Measurements from ENCODE around the gene RALGAPA2. TPM values are rescaled to one million over a fixed set of nuclear protein-coding genes. Genes with fewer than 3 reads are reported as not detected.

Gene RALGAPA2
- polyA plus RNA-seq, 5 donors = 24.9 to 47.7 (median 38.6) TPM

DNA sequence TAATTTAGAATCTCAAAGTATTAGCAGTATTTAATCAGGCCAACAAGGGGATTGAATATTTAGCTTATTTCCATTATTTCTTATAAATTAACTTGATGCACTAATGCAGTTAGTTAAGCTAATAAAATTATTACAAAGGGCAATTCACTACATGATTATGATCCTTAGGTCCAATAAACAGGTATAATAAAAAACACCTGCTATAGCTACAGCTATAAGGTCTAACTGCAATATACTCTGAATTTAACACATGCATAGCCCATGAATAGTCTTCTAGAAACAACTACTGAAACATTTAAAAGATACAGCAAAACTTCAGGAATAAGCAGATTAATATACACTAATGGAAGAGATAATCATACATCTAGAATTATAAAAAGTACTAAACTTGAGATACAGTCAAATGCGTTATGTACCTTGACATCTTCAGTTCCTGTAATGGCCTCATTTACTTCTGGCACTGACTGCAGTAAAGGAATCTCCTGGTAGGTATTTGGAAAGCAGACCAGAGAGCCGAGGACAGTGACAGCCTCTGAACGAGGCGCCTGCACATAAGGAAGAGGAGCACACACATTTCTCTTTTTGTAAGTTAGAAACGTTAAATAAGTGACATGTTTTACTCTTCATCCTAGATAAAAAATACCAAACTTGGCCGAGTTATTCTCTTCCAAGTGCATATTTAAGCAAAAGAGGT is 176.1 kb downstream of the RALGAPA2 start:
- DNase-seq = no peak

DNA sequence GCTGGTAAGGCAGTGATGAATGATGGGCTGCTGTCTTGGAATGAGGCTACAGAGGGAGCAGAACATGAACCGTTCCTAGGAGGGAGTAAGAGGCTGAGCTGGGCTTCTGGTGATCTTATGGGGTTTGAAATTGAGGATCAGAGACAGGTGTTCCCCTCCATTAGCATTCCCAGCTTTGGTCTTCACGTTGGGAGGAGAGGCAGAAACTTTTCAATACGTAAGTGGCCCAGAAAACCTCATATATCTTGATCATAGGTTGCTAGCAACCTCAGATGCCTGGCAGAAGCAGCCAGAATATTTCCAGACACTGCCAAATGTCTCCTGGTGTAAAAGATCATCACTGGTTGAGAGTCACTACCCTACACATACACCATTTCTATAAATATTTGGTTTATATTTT is 177.4 kb downstream of the RALGAPA2 start:
- DNase-seq = no peak

DNA sequence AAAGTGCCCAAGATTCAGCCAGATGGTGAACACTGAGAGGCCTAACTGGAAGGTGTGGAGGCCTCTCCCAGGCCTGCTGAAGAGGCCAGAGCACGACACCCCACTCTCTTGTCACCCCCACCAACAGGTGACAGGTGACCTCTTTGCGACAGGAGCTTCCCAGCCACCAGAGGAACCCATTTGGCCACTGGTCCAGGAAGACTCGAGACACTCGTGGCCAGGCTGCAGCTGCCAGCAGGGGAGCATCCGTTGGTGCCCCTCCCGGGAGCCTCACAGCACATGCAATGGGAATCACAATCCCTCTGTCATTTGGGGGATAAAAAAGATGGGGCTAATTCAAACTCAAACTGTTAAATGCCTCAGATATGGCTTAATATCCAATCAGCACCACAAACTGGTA is 181.2 kb downstream of the RALGAPA2 start:
- DNase-seq = no peak

DNA sequence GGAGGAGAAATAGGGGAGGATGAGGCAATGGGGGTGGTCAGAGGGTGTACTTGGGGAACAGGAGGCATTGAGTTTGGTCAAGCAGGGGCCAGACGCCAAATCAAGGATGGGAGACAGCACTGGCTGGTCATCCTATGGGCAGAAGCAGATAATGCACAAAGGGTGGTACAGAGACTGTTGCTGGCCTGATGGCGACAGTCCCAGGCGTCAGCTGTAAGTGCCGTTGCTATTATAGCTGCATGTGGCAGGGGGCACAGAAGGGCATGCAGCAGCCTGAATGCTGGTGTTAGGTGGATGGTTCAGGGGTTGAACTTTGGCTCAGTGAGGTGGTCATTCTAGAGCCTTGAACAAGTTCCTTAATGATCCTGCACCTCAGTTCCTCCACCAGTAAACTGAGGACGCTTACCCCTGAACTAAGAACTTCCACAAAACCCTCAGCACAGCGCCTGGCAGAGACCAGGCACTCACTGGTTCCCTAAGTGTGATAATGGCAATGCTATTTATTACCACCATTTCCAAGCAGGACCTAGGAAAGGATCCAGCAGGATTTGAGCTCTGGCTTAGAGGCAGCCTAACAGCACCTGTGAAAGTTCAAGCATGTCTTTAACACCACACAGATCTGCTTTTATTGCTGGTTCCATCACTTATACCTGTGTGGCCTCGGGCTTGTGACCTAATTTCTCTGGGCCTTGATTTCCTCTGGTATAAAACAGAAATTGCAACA is 181.9 kb downstream of the RALGAPA2 start:
- no peak for DNase-seq

DNA sequence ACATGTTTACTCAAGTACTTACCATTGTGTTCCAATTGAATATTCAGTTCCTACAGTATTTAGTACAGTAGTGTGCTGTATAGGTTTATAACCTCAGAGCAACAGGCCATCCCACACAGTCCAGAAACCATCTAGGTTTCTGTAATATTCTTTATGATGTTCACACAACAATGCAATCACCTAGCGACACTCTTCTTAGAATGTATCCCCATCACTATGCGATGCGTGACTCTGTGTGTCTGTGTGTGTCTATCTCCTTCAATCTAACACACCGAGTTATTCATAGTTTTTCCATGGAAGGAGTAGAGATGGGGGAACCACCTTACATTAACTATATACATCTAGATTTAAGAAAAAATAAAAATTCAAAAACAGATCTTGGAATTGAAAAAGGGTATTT is 182.8 kb downstream of the RALGAPA2 start:
- no peak for DNase-seq

DNA sequence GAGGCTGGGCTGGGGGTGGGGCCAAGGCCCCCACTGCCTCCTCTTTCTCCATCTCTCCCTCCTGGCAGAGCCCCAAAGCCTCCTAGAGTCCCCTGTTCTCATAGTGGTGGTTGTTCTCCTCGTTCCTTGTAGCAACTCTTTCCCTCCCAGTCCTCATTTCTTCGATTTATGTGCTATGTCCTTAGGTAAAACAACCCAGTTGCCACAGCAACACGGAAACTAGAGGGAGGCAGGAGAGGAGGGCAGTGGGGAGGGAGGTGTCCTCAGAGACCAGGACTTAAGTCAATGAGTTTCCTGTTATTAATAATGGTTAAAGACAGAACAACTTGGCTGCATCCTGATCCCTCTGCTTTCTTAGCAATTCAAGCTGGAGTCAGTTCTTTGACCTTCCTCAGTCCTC is 183.6 kb downstream of the RALGAPA2 start:
- no peak for DNase-seq

DNA sequence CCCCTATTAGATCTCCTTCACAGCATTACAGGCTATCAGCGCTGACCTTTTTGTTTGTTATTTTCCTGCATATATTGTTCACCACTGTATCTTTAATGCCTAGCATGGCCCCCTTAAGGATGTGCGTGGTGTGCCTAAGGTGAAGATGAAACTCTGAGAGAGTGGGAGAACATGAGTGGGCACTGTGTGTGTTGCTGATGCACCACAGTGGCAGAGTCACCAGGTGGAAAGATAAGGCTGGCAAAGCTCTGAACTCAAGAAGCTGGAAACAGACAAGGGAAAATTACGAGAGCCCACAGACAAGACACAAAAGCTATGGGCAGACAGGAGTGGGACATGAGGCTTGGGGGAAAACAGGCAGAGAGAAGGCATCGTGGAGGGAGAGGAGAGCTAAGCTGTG is 184.8 kb downstream of the RALGAPA2 start:
- DNase-seq = no peak

DNA sequence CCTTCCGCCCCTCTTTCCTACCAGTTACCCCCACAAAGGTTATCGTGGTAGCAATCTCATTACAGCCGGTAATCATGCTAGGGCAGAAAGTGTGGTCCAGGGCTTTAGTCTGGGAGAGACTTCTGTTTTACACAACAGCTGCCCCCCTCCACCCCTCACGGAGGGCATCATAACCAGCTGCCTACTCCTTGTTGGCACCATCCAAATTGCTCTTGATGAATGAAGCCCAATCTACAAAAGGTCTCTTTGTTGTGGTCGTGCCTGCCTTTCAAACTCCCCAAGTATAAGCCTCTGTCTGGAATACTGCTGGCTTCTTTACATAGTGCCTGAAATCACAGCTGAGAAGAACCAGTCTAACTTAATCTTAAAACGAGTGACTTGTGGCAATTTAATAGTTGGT is 186.7 kb downstream of the RALGAPA2 start:
- DNase-seq = no peak

DNA sequence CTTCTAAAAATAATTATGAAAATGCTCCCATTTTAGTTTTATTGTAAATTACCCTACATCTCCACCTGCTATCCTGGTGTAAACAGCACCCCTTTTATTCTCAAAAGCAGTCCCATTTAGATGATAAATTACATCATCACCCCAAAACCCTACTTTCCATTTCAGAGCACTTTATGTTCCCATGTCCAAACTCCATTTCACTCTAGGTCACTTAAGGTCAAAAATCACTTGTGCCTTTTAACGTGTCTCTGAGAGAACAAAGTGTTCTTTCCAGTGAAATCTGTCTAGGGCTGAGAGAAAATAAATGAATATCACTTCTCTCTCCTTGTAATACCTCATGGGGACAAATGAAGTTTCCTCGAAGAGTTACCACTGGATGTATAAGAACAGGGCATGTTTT is 187.2 kb downstream of the RALGAPA2 start:
- DNase-seq = no peak

DNA sequence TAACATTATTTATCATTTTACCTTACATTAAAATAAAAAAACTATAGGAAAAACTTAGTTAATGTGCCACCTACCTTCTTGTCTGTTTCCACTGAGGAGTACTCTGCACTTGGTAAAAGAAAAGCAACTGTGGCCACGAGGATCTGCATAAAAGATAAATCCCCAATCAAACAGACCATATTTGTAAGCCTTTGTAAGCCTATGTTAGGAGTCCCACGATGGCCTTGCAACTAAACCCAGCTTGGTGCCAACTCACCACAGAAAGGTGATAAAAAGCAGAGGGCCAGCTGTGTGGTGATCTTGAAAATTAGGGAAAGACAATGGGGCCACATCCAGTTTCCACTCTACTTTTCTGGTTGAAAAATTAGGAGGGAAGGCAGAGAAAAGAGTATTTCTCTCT is 187.7 kb downstream of the RALGAPA2 start:
- DNase-seq = no peak

DNA sequence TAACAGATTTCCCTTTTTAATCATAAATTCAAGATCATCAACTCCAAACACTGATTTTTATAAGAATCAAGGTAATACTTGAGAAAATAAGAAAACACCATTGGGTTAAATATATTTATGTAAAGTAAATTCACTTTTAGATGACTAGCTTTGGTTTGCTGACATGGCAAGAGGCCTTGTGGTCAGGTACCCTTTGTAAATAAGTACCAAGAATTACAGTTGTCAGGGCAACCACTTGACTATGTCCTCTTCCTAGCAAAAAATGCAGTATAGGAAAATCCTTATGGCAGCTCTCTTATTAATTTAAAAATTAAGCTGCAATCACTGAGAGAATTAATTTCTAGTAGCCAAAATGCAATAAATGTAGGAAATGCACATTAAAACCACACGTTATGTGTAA is 190.7 kb downstream of the RALGAPA2 start:
- DNase-seq = no peak

DNA sequence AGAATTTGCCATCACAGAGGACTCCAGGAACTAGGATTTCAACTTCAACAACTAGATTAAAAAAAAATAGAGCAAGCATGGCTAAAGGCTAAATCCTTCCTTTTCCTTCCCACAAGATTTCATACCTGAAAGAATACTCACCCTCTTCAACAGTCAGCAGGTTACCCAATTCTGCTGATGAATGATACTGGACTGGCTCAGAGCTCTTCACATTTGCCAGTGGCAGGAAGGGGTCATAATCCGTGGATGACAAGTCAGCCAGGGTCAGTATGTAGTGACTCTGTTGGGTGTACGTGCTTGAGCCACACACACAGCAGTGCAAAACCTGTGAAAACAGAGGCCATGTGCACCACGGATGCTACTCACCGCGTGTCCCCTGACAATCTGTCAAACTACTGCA is 191.7 kb downstream of the RALGAPA2 start:
- no peak for DNase-seq

DNA sequence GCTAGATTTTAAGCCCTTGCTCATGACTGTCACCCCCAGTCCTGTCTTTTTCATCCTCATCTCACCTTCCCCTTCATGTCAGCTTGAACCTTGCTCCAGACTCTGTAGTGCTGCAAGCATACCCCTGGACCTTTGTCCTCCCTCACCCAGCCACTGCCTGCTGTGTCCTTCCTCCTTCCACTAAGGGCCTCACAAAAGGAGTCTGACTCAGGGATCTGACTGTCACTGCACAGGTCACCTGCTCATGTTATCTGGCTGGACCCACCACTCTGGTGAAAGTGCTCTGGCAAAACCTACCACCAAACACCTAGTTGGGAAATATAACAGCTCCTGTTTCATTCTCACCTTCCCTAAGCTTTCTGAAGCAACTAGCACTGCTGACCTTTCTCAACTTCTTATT is 193.2 kb downstream of the RALGAPA2 start:
- no peak for DNase-seq

DNA sequence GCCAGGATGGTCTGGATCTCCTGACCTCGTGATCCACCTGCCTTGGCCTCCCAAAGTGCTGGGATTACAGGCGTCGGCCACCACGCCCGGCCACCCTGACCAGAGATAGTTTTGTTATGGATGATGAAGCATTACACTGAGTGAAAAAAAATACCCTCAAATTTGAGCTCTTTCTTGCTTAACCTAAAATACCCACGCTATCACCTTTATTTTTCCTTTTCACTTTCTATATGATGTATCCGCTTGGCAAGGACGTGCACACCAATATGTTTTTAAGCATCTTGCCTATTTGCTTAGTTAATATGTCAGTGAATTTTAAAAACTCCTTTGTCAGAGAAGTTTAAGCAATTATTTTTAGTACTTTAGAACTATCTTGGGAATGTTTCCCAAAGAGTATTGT is 194.2 kb downstream of the RALGAPA2 start:
- no peak for DNase-seq

DNA sequence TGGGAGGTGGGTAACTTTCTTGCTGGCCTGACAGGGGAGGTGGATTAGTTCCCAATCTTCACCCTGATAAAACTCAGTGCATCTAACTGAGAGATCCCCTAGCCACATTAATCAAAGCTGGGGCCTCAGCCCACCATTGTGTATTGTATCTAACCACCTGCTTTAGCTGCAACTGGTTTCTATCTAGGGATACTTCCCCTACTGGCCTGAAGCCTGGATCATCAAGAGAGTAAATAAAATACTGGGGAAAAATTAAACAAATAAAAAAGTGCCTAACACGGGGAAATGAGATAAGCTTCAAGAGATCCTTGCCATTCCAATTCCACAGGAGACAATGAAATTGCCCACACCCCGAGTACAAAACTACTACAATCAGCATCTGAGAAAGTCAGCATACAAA is 195.1 kb downstream of the RALGAPA2 start:
- DNase-seq = no peak

DNA sequence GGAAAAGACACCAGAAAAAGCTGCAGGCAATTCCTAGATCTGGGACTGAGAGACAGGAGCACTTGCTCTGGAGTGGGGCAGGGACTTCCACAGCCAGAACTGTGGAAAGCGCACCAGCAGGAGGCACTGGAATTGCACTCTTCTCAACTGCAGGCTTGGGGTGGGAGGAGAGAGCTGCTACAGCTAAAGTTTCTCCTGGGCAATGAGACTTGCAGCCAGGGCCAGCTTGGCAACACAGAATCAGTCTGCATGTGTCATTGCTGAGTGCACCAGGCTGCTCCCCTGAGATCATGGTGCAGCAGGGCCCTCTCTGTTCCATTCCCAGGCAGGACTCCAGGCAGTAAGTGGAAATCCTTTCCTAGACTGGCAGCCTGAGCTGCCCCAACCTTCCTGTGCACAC is 198.7 kb downstream of the RALGAPA2 start:
- no peak for DNase-seq

DNA sequence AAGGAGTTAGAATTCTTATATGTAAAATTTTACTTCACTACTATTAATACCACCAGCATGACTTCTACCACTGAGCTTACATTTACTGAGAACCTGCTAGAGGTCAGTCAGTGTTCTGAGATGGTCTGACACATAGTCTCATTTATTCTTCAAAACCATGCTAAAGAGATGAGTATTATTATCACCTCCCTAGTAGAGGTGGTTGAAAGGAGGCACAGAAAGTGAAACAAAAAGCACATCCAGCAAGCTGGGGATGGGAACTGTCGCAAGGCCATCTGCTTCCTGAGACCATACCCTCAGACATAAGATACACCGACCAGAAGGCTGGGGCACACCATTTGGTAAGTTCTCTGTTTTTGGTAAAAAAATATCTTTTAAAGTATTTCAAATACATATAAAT is 206.9 kb downstream of the RALGAPA2 start:
- no peak for DNase-seq

DNA sequence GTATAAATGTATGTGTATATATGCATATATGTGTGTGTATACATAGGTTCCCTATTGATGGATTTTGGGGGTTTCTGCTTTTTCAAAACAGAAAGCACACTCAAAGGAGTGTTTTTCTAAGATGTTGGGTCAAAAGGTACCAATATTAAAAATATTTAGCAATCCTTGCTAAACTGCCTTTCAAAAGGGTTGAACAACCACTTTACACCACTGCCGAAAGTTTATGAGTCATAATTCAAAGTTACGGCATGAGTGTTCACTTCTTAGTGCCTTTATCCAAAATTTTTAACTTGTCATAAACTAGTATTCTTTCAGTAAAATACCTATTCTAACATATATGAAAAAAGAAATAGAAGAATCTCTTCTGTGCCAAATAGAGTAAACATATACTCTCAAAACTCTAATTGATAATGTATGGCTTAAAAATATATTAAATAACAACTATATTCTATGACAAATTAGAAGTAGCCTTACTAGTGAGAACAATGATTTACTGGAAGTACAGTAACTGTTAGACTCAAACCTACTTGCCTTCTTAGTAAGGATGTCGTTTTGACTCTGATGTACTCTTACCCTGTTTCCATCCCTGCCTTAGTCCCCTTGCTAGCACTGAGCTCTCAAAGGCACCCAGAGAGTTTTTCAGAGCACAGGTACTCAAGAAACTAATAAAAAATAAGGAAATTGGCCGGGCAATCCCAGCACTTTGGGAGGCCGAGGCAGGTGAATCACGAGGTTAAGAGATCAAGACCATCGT is 208.5 kb downstream of the RALGAPA2 start:
- no peak for DNase-seq

DNA sequence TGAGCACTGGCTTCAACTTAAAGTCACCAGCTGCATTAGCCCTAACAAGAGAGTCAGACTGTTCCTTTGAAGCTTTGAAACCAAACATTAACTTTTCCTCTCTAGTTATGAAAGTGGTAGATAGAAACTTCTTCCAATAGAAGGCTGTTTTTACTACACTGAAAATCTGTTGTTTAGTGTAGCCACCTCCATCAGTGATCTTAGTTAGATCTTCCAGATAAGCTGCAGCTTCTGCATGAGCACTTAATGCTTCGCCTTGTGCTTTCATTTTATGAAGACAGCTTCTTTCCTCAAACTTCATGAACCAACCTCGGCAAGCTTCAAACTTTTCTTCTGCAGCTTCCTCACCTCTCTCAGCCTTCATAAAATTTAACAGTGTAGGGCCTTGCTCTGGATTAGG is 211.3 kb downstream of the RALGAPA2 start:
- no peak for DNase-seq

DNA sequence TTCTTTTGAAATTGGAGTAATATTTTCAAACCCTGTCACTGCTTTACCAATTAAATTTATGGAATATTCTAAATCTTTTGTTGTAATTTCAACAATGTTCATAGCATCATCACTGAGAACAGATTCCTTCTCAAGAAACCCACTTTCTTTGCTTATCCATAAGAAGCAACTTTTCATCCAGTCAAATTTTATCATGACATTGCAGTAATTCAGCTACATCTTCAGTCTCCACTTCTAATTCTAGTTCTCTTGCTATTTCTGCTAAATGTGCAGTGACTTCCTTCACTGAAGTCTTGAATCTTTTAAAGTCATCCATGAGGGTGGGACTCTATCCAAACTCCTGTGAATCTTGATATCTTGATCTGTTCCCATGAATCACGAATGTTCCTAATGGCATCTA is 212.1 kb downstream of the RALGAPA2 start:
- DNase-seq = no peak

DNA sequence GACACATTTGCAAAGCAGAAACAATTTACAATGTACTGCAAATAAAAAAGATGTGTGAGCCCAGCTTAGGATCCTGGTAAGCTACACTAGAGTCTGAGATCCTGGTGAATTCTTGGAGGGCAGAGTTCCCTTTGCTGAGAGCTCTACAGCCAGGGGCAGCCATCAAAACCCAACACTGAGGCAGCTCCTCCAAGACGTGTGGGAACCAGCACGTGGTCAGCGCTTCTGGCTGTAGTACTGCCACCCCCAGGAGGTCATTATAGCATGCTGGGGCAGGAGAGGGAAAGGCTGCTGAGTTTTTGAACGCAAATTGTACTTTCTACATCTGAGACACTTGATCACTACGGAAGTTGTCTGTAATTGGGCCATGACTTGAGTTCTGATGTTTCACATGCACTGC is 213.0 kb downstream of the RALGAPA2 start:
- no peak for DNase-seq

DNA sequence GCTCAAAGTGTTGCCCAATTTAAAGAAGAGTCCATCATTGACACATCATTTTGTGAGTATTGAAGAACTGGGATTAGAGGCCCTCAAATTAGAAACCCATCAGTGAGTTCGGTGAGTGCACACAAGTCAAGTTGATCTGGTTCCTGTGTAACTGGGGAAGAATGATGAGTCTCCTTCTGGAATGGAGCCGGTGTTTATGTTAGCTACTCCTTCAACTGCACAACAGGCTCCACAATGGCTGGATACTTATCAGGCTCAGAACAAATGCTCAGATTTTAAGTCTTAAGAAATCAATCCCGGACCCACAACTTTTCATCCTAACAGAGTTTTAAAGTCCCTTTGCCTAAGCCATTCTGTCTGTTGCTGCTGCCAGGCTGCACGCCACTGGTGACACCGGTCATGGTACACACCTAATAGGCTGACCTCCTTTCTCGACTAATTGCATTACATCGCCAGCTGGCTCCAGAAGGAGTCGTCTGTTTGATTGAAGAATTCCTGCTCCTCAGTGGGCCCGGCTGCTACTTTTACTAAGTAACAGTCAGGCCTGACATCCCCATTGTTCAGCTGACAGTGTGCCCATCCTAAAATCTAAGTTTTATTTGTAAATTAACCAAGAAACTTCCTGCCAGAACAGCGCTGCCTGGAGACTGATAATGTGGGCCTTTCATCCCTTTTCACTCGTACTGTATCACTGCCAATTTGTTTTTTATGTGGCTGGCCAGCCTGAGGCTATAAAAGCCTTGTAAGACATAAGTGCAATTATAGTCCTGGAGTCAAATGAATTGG is 214.2 kb downstream of the RALGAPA2 start:
- DNase-seq = peak; percentile 69 to 83
